HEK293 (cell line): ENCODE measurements around the gene PDSS2.
A peak's percentile ranks its signal among the peaks of the same experiment; 100 is the strongest.

Experiments
- CTCF ChIA-PET: fragments of 350-600 bp; formaldehyde crosslinking; extraction: SDS; loops from one replicate; lab custom pipeline; 2021; ENCODE audit warnings: antibody characterized with exemption; lab: Yijun Ruan, JAX
- POLR2A ChIA-PET: fragments of 300-600 bp; formaldehyde crosslinking; extraction: SDS; loops from one replicate; lab custom pipeline; 2020; ENCODE audit warnings: antibody characterized with exemption, inconsistent platforms; lab: Yijun Ruan, JAX
- H3K27ac ChIP-seq: fragments of 200-500 bp; sonication (Bioruptor generic); 2 replicates; pipeline ENCODE4 v1.5.1; 2014; ENCODE audit warnings: low read depth, low read length, control low read depth, inconsistent platforms; ENCODE audit errors: extremely low read depth
- H3K36me3 ChIP-seq, 2 experiments: fragments of 200-500 bp in 1 of 2; sonication (Bioruptor generic) in 1 of 2; 1 replicate in 1 of 2; 2 replicates in 1 of 2; pipeline ENCODE4 v1.5.1; 2014 to 2017; ENCODE audit warnings: inconsistent platforms in 2 of 2, low read length in 2 of 2; ENCODE audit not compliant: control insufficient read depth in 2 of 2, insufficient read depth in 1 of 2
- H3K4me1 ChIP-seq: fragments of 200-500 bp; sonication (Bioruptor generic); 2 replicates; pipeline ENCODE4 v1.5.1; 2014; ENCODE audit warnings: mild to moderate bottlenecking, low read length, inconsistent platforms; ENCODE audit not compliant: control insufficient read depth, insufficient read depth
- H3K4me3 ChIP-seq: 2 replicates; pipeline ENCODE4 v1.5.1; 2011; ENCODE audit warnings: low read depth, mild to moderate bottlenecking, control low read depth, low read length, moderate library complexity
- H3K9me3 ChIP-seq: fragments of 200-500 bp; sonication (Bioruptor generic); 2 replicates; pipeline ENCODE4 v1.5.1; 2014; ENCODE audit warnings: low read depth, low read length, inconsistent platforms; ENCODE audit not compliant: control insufficient read depth, insufficient read depth
- EGR2 ChIP-seq: fragments of 450-650 bp; formaldehyde crosslinking; IDR thresholded peaks from 2 replicates; pipeline ENCODE4 v1.5.1; 2016; ENCODE audit warnings: low read depth, missing biosample characterization, missing genetic modification characterization
- GLIS1 ChIP-seq: fragments of 450-650 bp; formaldehyde crosslinking; IDR thresholded peaks from 2 replicates; pipeline ENCODE4 v1.5.1; 2016; ENCODE audit warnings: missing biosample characterization, missing genetic modification characterization
- KLF16 ChIP-seq: fragments of 450-650 bp; formaldehyde crosslinking; IDR thresholded peaks from 2 replicates; pipeline ENCODE4 v1.5.1; 2017; ENCODE audit warnings: missing biosample characterization, missing genetic modification characterization
- OSR2 ChIP-seq: fragments of 450-650 bp; formaldehyde crosslinking; IDR thresholded peaks from 2 replicates; pipeline ENCODE4 v1.5.1; 2016; ENCODE audit warnings: missing biosample characterization, missing genetic modification characterization
- YY2 ChIP-seq: fragments of 450-650 bp; formaldehyde crosslinking; IDR thresholded peaks from 2 replicates; pipeline ENCODE4 v1.5.1; 2016; ENCODE audit warnings: missing biosample characterization, missing genetic modification characterization
- ZFHX2 ChIP-seq: fragments of 450-650 bp; formaldehyde crosslinking; conservative IDR thresholded peaks from 2 replicates; pipeline ENCODE4 v1.5.1; 2016; ENCODE audit warnings: missing biosample characterization, missing genetic modification characterization
- ZFP3 ChIP-seq: fragments of 450-650 bp; formaldehyde crosslinking; IDR thresholded peaks from 2 replicates; pipeline ENCODE4 v1.5.1; 2016; ENCODE audit warnings: low read depth, missing biosample characterization, missing genetic modification characterization
- ZFP41 ChIP-seq: fragments of 450-650 bp; formaldehyde crosslinking; IDR thresholded peaks from 2 replicates; pipeline ENCODE4 v1.5.1; 2016; ENCODE audit warnings: missing biosample characterization, missing genetic modification characterization, borderline replicate concordance
- ZNF146 ChIP-seq: fragments of 450-650 bp; formaldehyde crosslinking; IDR thresholded peaks from 2 replicates; pipeline ENCODE4 v1.5.1; 2016; ENCODE audit warnings: missing biosample characterization, missing genetic modification characterization
- ZNF155 ChIP-seq: fragments of 450-650 bp; formaldehyde crosslinking; IDR thresholded peaks from 2 replicates; pipeline ENCODE4 v1.5.1; 2016; ENCODE audit warnings: missing biosample characterization, missing genetic modification characterization
- ZNF157 ChIP-seq: fragments of 450-650 bp; formaldehyde crosslinking; IDR thresholded peaks from 2 replicates; pipeline ENCODE4 v1.5.1; 2016; ENCODE audit warnings: missing biosample characterization, missing genetic modification characterization
- ZNF23 ChIP-seq: fragments of 450-650 bp; formaldehyde crosslinking; IDR thresholded peaks from 2 replicates; pipeline ENCODE4 v1.5.1; 2016; ENCODE audit warnings: missing biosample characterization, missing genetic modification characterization, borderline replicate concordance
- ZNF473 ChIP-seq: fragments of 450-650 bp; formaldehyde crosslinking; IDR thresholded peaks from 2 replicates; pipeline ENCODE4 v1.5.1; 2017; ENCODE audit warnings: missing biosample characterization, missing genetic modification characterization
- ZNF555 ChIP-seq: fragments of 450-650 bp; formaldehyde crosslinking; conservative IDR thresholded peaks from 2 replicates; pipeline ENCODE4 v1.5.1; 2017; ENCODE audit warnings: missing biosample characterization, mild to moderate bottlenecking, missing genetic modification characterization, inconsistent platforms
- ZNF558 ChIP-seq: fragments of 450-650 bp; formaldehyde crosslinking; IDR thresholded peaks from 2 replicates; pipeline ENCODE4 v1.5.1; 2016; ENCODE audit warnings: missing biosample characterization, missing genetic modification characterization
- ZNF580 ChIP-seq: fragments of 450-650 bp; formaldehyde crosslinking; IDR thresholded peaks from 2 replicates; pipeline ENCODE4 v1.5.1; 2016; ENCODE audit warnings: missing biosample characterization, missing genetic modification characterization
- ZNF585B ChIP-seq: fragments of 450-650 bp; formaldehyde crosslinking; IDR thresholded peaks from 2 replicates; pipeline ENCODE4 v1.5.1; 2016; ENCODE audit warnings: missing biosample characterization, missing genetic modification characterization
- ZNF596 ChIP-seq: fragments of 450-650 bp; IDR thresholded peaks from 2 replicates; pipeline ENCODE4 v1.5.0; 2018; ENCODE audit warnings: missing biosample characterization, mild to moderate bottlenecking, missing genetic modification characterization, moderate library complexity
- ZNF629 ChIP-seq: fragments of 450-650 bp; formaldehyde crosslinking; IDR thresholded peaks from 2 replicates; pipeline ENCODE4 v1.5.1; 2017; ENCODE audit warnings: missing biosample characterization, missing genetic modification characterization
- ZNF76 ChIP-seq: fragments of 450-650 bp; formaldehyde crosslinking; IDR thresholded peaks from 2 replicates; pipeline ENCODE4; 2016; ENCODE audit warnings: low read depth, missing biosample characterization, missing genetic modification characterization, borderline replicate concordance
- ZNF792 ChIP-seq: fragments of 450-650 bp; formaldehyde crosslinking; IDR thresholded peaks from 2 replicates; pipeline ENCODE4 v1.5.1; 2016; ENCODE audit warnings: missing biosample characterization, missing genetic modification characterization
- TF ChIP-seq, protein P1 (sequence below): fragments of 450-650 bp; formaldehyde crosslinking; IDR thresholded peaks from 2 replicates; pipeline ENCODE4 v1.5.1; 2016; ENCODE audit warnings: missing biosample characterization, missing genetic modification characterization
- TF ChIP-seq, protein P2 (sequence below): fragments of 450-650 bp; formaldehyde crosslinking; IDR thresholded peaks from 2 replicates; pipeline ENCODE4 v1.5.1; 2017; ENCODE audit warnings: missing biosample characterization, missing genetic modification characterization
- TF ChIP-seq, protein P3 (sequence below): fragments of 450-650 bp; formaldehyde crosslinking; IDR thresholded peaks from 2 replicates; pipeline ENCODE4 v1.5.1; 2017; ENCODE audit warnings: missing biosample characterization, missing genetic modification characterization
- TF ChIP-seq, protein P4 (sequence below): IDR thresholded peaks from 2 replicates; pipeline ENCODE4 v1.6.1; 2011; ENCODE audit warnings: mild to moderate bottlenecking, low read depth, low read length, borderline replicate concordance

The PDSS2 gene

GRCh38 chr6:107114926-107115694 lies 344.3 kb downstream of the PDSS2 start, which contains the start of gene BEND3:
TSS of gene BEND3 (minus strand) at chr6:107115515. CDS start at chr6:107099285, 16,230 bp downstream.
- H3K9me3 ChIP-seq: no peaks in the 10 kb centered on the region
- 0 out of 2 replicates have a peak, but pooled peaks have one; percentile 13 for TF ChIP-seq EGR2 (tag by site-specific recombination)
- TF ChIP-seq, protein P1, sequence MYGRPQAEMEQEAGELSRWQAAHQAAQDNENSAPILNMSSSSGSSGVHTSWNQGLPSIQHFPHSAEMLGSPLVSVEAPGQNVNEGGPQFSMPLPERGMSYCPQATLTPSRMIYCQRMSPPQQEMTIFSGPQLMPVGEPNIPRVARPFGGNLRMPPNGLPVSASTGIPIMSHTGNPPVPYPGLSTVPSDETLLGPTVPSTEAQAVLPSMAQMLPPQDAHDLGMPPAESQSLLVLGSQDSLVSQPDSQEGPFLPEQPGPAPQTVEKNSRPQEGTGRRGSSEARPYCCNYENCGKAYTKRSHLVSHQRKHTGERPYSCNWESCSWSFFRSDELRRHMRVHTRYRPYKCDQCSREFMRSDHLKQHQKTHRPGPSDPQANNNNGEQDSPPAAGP: no peak
- TF ChIP-seq, protein P2, sequence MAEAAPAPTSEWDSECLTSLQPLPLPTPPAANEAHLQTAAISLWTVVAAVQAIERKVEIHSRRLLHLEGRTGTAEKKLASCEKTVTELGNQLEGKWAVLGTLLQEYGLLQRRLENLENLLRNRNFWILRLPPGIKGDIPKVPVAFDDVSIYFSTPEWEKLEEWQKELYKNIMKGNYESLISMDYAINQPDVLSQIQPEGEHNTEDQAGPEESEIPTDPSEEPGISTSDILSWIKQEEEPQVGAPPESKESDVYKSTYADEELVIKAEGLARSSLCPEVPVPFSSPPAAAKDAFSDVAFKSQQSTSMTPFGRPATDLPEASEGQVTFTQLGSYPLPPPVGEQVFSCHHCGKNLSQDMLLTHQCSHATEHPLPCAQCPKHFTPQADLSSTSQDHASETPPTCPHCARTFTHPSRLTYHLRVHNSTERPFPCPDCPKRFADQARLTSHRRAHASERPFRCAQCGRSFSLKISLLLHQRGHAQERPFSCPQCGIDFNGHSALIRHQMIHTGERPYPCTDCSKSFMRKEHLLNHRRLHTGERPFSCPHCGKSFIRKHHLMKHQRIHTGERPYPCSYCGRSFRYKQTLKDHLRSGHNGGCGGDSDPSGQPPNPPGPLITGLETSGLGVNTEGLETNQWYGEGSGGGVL (tag by site-specific recombination): peak; percentile 9; the same call in 1 of the 2 replicates
- TF ChIP-seq, all 188 proteins: peak for 2
- ChIA-PET CTCF (interaction anchor here (0.6 to 1.5 kb wide), 8 partner anchors 9 to 589 kb away, joined by 3 to 5 read pairs (median 4); no protein-coding TSS in a partner anchor), POLR2A (interaction anchor here (0.6 to 1.9 kb wide), 5 partner anchors 12 to 418 kb away, joined by 3 to 10 read pairs (median 5); partner anchors contain the start of gene PDSS2)
- peaks cover 4% of the 10 kb centered on the region; the same call in 1 of the 2 replicates for H3K4me1 ChIP-seq
- no peaks in the 10 kb centered on the region; a peak in 1 of 3 replicates for H3K36me3 ChIP-seq
- H3K4me3 ChIP-seq: peak within 1 kb of the TSS; percentile 74
- H3K27ac ChIP-seq: peak within 1 kb of the TSS; percentile 98

GRCh38 chr6:107114213-107114925 lies 345.0 kb downstream of the PDSS2 start:
- no peaks in the 10 kb centered on the region for H3K9me3 ChIP-seq
- ChIA-PET POLR2A (interaction anchor here (0.6 to 1.4 kb wide), 10 partner anchors 10 to 779 kb away, joined by 3 to 10 read pairs (median 4); partner anchors contain the start of genes MTRES1 and PDSS2), CTCF (interaction anchor here (0.6 to 1.5 kb wide), 26 partner anchors 11 to 849 kb away, joined by 3 to 11 read pairs (median 4); partner anchors contain the start of gene MTRES1)
- peaks cover 4% of the 10 kb centered on the region; the same call in 1 of the 2 replicates for H3K4me1 ChIP-seq
- peak overlapping the region; percentile 83 for H3K27ac ChIP-seq
- peak overlapping the region; percentile 74 for H3K4me3 ChIP-seq
- H3K36me3 ChIP-seq: no peaks in the 10 kb centered on the region; a peak in 1 of 3 replicates
- TF ChIP-seq ZNF629 (tag by site-specific recombination) (no peak), ZNF558 (tag by site-specific recombination) (no peak), ZNF473 (tag by site-specific recombination) (no peak), ZNF792 (tag by site-specific recombination) (no peak), GLIS1 (peak; percentile 20; the same call in 1 of the 2 replicates), ZNF157 (tag by site-specific recombination) (no peak), ZNF580 (no peak), ZFP41 (tag by site-specific recombination) (no peak), ZNF146 (tag by site-specific recombination) (no peak), OSR2 (peak; percentile 69), ZNF585B (tag by site-specific recombination) (no peak), ZNF596 (tag by site-specific recombination) (peak; percentile 89), ZNF555 (tag by site-specific recombination) (no peak), YY2 (tag by site-specific recombination) (no peak), ZNF23 (tag by site-specific recombination) (no peak), KLF16 (tag by site-specific recombination) (no peak), ZNF155 (no peak), ZNF76 (tag by site-specific recombination) (peak; percentile 38; the same call in 1 of the 2 replicates), ZFP3 (tag by site-specific recombination) (no peak), ZFHX2 (tag by site-specific recombination) (peak; percentile 32)
- TF ChIP-seq, protein P3, sequence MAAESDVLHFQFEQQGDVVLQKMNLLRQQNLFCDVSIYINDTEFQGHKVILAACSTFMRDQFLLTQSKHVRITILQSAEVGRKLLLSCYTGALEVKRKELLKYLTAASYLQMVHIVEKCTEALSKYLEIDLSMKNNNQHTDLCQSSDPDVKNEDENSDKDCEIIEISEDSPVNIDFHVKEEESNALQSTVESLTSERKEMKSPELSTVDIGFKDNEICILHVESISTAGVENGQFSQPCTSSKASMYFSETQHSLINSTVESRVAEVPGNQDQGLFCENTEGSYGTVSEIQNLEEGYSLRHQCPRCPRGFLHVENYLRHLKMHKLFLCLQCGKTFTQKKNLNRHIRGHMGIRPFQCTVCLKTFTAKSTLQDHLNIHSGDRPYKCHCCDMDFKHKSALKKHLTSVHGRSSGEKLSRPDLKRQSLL (tag by site-specific recombination): peak; percentile 70; the same call in 1 of the 2 replicates
- TF ChIP-seq, protein P4, sequence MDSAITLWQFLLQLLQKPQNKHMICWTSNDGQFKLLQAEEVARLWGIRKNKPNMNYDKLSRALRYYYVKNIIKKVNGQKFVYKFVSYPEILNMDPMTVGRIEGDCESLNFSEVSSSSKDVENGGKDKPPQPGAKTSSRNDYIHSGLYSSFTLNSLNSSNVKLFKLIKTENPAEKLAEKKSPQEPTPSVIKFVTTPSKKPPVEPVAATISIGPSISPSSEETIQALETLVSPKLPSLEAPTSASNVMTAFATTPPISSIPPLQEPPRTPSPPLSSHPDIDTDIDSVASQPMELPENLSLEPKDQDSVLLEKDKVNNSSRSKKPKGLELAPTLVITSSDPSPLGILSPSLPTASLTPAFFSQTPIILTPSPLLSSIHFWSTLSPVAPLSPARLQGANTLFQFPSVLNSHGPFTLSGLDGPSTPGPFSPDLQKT: no peak
